Activated CD8-positive, alpha-beta memory T cell treated with anti-CD3 and anti-CD28 coated beads, Interleukin-2, amount 50 U/mL, for 1 hour (primary cell): ENCODE results near the gene ZNF492.

Experiments used
- DNase-seq: peaks from one replicate; pipeline ENCODE4 v3.0.0-alpha.2; 2020; ENCODE audit errors: extremely low read depth

ZNF492 gene

GRCh38 chr19:22633706-22634449 lies at the start of gene ZNF492:
Gene ZNF492 (plus strand): TSS chr19:22634324. CDS start chr19:22653400, 19,076 bp downstream.
- DNase-seq, result peak; percentile 61

DNA sequence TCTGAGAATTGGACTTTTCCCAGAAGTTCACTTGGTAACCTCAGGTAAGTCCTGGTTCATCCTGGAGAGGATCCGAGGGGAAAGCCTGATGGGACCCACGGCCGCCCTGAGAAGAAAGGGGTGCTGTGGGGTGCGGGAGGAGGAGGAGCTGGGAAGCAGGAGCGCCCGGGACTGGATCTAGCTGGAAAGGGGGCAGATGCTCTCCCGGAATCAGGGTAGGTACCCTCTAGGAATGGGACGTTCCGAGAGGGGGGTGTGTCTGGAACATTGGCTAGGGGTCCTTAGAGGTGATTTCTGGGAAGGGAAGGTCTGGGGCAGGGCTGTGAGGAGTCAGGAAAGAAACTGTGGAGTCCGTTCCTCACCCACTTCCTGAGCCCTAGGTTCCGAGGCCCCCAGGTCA lies 38.7 kb upstream of the ZNF492 start:
- DNase-seq, result no peak

- no peak for DNase-seq
Observed at GRCh38 chr19:22595918-22596341, 38.2 kb upstream of the ZNF492 start.

GRCh38 chr19:22600690-22601648 lies 33.2 kb upstream of the ZNF492 start:
- no peak for DNase-seq

DNA sequence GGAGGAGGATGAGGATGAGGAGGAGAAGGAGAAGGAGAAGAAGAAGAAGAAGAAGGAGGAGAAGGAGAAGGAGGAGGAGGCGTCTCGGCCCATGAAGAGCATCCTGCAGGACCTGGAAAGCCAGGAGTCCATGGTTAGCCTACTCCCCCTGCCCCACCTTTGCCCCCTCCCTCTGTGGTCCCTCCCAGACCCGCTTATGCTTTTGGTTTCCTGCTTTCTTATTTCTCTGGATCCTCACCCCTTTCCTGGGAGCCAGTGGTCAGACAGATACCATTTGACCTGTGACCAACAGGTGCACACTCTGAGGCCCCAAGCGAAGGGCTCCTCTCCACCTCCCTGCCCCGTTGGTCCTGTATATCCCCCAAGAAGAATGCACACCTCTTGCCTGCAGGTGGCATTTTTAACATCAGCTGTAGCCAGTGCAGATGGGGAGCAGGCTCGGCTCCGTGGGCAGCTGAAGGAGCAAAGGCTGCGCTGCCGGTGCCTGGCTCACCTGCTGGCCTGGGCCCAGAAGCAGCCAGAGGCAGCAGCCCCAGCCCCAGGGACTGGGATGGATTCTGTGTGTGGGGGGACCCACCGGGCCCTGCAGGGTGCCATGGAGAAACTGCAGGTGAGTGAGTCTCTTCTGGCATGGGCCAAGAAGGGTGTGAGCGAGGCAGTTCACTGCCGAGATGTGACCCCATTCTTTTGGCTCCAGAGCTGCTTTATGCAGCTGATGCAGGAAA lies 32.1 kb upstream of the ZNF492 start:
- DNase-seq, result no peak

- no peak for DNase-seq
Observed at GRCh38 chr19:22602631-22603272, 31.4 kb upstream of the ZNF492 start.

DNA sequence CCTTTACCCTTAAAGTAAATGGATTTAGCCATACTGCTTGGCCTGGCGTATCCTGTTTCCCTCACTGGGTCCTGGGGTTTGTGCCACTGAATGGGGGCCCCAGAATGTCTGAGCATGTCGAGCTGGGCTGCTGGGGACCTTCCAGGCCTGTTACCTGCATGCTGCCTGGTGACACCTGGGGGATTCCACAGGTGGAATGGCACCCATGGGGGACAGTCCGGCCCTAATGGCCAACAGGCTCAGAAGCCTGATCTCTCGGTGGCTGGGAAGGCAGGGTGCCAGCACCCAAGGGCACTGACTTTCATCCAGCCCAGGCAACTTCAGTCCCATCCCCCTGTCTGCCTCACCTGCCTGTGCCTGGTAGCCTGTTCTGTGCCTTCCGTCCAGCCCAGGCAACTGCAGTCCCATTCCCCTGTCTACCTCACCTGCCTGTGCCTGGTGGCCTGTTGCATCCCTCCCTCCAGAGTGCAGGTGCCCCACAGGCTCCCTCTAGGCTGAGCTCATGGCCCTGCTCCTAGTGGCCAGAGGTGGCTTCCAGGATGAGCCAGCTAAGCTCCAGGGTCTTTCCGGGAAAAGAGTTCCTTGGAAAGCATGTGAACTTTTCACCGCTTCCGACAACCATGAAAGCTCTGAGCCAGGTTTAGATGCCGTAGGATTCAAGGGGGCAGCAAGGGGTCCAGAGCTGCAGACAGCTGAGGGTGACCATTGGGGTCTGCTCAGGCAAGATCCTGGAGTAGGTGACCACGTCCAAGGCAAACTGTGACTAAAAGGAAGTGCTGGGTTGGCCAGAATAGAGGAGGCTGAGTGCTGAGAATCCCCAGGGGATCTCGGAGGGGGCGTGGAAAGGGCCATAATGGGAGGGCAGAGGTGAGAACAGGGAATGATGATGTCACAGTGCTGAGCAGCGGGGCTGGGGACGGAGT lies 30.3 kb upstream of the ZNF492 start:
- DNase-seq, result no peak

DNA sequence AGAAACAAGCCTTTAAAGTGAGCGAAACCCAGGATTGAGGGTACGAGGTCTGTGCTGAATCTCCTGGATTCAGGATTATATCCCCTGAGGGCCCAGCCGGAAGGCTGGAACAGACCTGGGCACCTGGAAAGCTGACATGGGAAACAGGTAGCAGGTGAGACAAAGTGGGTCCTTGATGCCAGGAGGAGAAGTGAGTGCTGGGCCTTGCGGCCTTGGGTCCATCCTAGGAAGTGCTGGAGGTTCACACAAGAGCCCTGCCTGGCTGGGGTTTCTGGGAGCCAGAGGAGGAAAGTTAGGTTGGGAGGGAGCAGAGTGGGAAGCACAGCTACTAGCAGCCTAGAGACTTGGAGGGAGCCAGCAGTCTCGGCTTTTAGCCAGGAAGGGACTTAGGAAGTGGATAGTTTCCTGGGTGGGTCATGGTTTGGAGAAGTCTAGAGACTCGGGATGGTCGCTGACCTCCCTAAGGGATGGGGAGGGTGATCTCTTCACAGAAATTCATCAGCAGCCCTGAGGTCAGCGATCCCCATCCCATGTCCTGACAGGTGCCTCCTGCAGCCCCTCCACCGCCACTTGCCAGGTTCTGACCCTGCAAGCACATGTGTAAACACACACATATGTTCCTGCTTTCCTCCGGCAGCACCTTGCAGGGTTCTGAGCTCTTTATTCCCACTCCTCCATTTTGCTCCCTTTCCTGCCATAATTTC lies 29.4 kb upstream of the ZNF492 start:
- no peak for DNase-seq

DNA sequence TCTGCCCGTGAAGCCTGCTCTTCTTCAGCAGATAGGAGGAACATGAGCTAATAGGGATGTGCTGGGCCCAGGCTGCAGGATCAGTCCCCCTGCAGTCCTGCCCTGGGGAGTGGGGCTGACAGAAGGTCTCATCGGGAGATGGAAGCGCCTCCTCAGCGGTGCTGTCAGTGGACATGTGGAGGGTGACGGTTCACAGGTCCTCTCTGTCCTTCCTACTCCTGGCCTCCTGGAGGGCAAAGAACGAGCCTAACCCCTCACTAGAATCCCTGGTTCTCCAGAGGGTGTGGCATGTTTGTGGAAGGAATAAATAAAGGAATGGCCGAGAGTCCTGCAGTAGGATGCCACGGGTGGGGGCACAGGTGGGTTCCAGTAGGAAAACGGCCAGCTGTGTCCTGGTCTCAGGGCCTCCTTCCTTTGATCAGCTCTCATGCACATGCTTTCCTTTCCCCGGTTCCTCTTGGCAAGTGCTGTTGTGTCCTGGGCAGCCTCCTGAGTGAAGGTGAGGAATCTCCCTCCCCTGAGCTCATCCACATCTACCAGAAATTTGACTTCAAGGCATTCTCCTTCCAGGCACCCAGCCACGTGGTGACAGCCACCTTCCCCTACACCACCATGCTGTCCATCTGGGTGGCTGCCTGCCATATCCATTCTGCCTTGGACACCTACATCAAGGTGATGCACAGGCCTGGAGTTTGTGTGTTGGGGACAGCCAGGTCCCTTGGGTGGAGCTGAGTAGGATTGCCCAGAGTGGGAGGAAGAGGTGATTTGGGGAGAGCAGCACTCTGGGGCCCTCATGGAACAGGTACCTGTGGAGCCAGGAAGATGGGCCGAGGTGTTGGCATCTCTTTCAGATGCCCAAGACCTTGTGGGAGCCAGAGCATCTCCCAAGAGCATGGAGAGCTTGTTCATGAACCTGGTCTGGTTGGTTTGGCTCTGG lies 28.6 kb upstream of the ZNF492 start:
- no peak for DNase-seq

GRCh38 chr19:22606212-22606553 lies 27.9 kb upstream of the ZNF492 start:
- no peak for DNase-seq

- DNase-seq, result no peak
Observed at GRCh38 chr19:22606954-22607652, 27.0 kb upstream of the ZNF492 start.

GRCh38 chr19:22607653-22608430 lies 26.3 kb upstream of the ZNF492 start:
- DNase-seq, result no peak

- no peak for DNase-seq
Observed at GRCh38 chr19:22608441-22608840, 25.7 kb upstream of the ZNF492 start.

DNA sequence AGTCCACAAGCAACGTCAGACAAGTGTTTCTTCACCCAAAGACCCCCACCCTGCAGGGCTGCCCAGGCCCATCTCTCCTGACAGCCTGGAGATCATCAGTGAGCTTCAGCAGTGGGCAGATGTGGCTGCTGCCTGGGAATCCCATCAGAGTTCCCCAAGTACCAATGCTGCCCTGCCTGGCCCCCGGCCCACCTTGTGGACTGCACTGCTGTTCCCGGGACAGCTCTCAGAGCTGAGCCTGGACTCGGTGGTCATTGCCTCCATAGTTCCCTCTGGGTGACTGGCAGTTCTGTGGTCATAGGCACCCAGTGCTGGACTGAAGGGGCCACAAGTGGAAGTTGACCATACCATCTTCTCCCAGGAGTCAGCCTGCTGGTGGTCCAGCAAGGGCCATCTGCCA lies 24.5 kb upstream of the ZNF492 start:
- DNase-seq, result no peak

DNA sequence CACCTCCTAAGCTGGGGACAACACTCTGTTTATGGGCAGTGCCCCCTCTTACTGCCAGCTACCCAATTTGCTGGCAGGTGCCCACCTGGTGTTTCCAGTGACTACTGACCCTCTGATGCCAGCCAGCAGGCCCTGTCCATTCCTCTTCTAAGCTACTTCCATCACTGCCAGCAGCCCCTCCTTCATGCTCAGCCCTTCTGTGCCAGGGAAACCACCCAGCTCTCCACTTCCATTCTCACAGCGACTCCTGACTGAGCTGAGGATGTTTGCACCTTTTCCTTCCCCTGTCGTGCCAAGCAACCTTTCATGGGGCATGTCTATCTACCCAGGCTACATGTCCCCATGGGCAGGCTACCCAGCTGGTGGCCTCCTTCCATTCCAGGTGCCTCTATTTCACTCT lies 24.0 kb upstream of the ZNF492 start:
- DNase-seq, result no peak

- DNase-seq, result no peak
Observed at GRCh38 chr19:22612316-22612715, 21.8 kb upstream of the ZNF492 start.

DNA sequence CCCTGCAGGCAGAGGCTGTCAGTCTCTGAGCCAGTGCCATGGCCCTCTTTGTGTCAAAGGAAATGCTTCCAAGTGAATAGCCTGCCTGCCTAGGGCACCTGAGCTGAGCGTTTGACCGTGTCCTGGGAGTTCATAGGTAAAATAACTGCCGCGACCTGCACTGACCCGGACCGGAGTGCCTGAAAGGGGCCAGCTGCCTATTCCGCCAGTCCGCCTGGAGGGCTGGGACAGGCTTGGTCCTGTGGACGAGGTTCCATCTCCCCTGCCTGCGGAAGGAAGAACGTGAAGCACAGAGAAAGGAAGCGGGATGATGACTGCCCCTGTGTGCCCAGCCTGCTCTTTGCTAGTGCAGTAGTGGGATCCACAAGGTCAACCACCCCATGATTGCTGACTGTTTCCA lies 17.5 kb upstream of the ZNF492 start:
- no peak for DNase-seq
